ENCODE data around the gene CYTH1.

The CYTH1 gene

GRCh38 chr17:78771758-78772382, 10.2 kb downstream of the CYTH1 start:
- Histone ChIP-seq H3K9ac (ENCODE audit: low read depth, low read length) (no peak overlapping the region), H3K9me3 (ENCODE audit: insufficient read depth, low read depth, low read length) (no peaks in the 10 kb centered on the region), H3K4me3 (ENCODE audit: low read length) (no peak overlapping the region), H3K36me3 (ENCODE audit: insufficient read depth, low read length) (no peaks in the 10 kb centered on the region), H3K27ac (ENCODE audit: low read depth, low read length) (no peak overlapping the region), H3K27me3 (ENCODE audit: insufficient read depth, low read length) (no peaks in the 10 kb centered on the region), H3K4me1 (ENCODE audit: insufficient read depth, low read length) (no peaks in the 10 kb centered on the region)
- 92% methylated on average over 6 of the region's 6 CpGs for WGBS

- Histone ChIP-seq H3K4me3 (ENCODE audit: low read length) (no peak overlapping the region), H3K27ac (ENCODE audit: low read depth, low read length) (no peak overlapping the region), H3K36me3 (ENCODE audit: insufficient read depth, low read length) (no peaks in the 10 kb centered on the region), H3K9ac (ENCODE audit: low read depth, low read length) (no peak overlapping the region), H3K9me3 (ENCODE audit: insufficient read depth, low read depth, low read length) (no peaks in the 10 kb centered on the region), H3K4me1 (ENCODE audit: insufficient read depth, low read length) (no peaks in the 10 kb centered on the region), H3K27me3 (ENCODE audit: insufficient read depth, low read length) (no peaks in the 10 kb centered on the region)
- 86% methylated on average over 7 of the region's 7 CpGs for WGBS
Measured at GRCh38 chr17:78769196-78769773, 12.8 kb downstream of the CYTH1 start.

DNA sequence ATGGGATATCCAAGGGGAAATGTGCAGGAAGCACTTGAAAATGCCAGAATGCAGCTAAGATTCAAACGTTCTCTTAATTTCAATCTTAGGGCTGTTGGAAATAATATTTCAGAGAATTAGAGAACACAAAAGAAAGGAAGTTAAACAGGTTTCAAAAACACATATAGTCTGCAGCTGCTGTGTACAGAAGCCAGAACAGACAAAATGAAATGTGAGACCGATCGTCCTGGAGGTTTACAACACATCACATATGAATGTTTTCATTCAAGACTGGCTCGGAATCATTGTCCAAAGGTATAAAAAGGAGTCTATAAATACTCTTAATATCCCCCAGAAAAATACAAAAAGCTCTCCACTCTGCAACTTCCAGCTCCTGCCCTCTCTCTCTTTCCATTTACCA, 14.3 kb downstream of the CYTH1 start:
- Histone ChIP-seq H3K9ac (ENCODE audit: low read depth, low read length) (no peak overlapping the region), H3K4me3 (ENCODE audit: low read length) (no peak overlapping the region), H3K36me3 (ENCODE audit: insufficient read depth, low read length) (no peaks in the 10 kb centered on the region), H3K27ac (ENCODE audit: low read depth, low read length) (no peak overlapping the region), H3K9me3 (ENCODE audit: insufficient read depth, low read depth, low read length) (no peaks in the 10 kb centered on the region), H3K4me1 (ENCODE audit: insufficient read depth, low read length) (no peaks in the 10 kb centered on the region), H3K27me3 (ENCODE audit: insufficient read depth, low read length) (no peaks in the 10 kb centered on the region)
- WGBS, result 90% methylated on average over 4 of the region's 4 CpGs

DNA sequence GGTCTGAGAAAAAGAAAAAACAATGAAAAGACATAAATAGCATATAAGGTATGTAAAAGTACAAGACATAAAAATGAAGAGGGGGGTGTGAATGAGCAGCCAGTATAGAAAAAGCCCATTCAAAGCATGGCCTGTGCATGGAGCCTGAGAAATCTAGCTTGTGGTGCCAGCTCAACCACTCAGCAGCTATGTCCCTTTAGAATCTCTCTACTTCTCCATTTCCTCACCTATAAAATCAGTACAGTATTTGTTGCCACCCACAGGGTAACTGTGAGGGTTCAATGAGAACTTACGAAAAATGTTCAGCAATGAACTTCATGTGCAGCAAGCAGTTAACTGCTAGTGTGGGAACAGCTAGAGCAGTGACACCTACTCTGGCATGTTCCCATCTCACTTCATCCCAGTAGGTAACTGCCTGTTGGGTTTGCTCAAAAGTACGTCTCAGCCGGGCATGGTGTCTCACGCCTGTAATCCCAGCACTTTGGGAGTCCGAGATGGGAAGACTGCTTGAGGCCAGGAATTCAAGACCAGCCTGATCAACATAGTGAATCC, 15.3 kb downstream of the CYTH1 start:
- Histone ChIP-seq H3K27me3 (ENCODE audit: insufficient read depth, low read length) (no peaks in the 10 kb centered on the region), H3K9ac (ENCODE audit: low read depth, low read length) (no peak overlapping the region), H3K36me3 (ENCODE audit: insufficient read depth, low read length) (no peaks in the 10 kb centered on the region), H3K4me1 (ENCODE audit: insufficient read depth, low read length) (no peaks in the 10 kb centered on the region), H3K4me3 (ENCODE audit: low read length) (no peak overlapping the region), H3K9me3 (ENCODE audit: insufficient read depth, low read depth, low read length) (no peaks in the 10 kb centered on the region), H3K27ac (ENCODE audit: low read depth, low read length) (no peak overlapping the region)
- WGBS, result 96% methylated on average over 5 of the region's 5 CpGs

GRCh38 chr17:78766225-78766624, 15.8 kb downstream of the CYTH1 start:
- H3K9me3 ChIP-seq (ENCODE audit: insufficient read depth, low read depth, low read length), result no peaks in the 10 kb centered on the region
- no peaks in the 10 kb centered on the region for H3K27me3 ChIP-seq (ENCODE audit: insufficient read depth, low read length)
- 89% methylated on average over 2 of the region's 2 CpGs for WGBS
- no peaks in the 10 kb centered on the region for H3K4me1 ChIP-seq (ENCODE audit: insufficient read depth, low read length)
- no peak overlapping the region for H3K27ac ChIP-seq (ENCODE audit: low read depth, low read length)
- H3K36me3 ChIP-seq (ENCODE audit: insufficient read depth, low read length), result no peaks in the 10 kb centered on the region
- H3K9ac ChIP-seq (ENCODE audit: low read depth, low read length), result no peak overlapping the region
- H3K4me3 ChIP-seq (ENCODE audit: low read length), result no peak overlapping the region

GRCh38 chr17:78765821-78766220, 16.3 kb downstream of the CYTH1 start:
- Histone ChIP-seq H3K36me3 (ENCODE audit: insufficient read depth, low read length) (no peaks in the 10 kb centered on the region), H3K4me1 (ENCODE audit: insufficient read depth, low read length) (no peaks in the 10 kb centered on the region), H3K9me3 (ENCODE audit: insufficient read depth, low read depth, low read length) (no peaks in the 10 kb centered on the region), H3K27ac (ENCODE audit: low read depth, low read length) (no peak overlapping the region), H3K27me3 (ENCODE audit: insufficient read depth, low read length) (no peaks in the 10 kb centered on the region), H3K4me3 (ENCODE audit: low read length) (no peak overlapping the region), H3K9ac (ENCODE audit: low read depth, low read length) (no peak overlapping the region)
- WGBS, result 83% methylated on average over 3 of the region's 3 CpGs

- Histone ChIP-seq H3K4me1 (ENCODE audit: insufficient read depth, low read length) (no peaks in the 10 kb centered on the region), H3K27me3 (ENCODE audit: insufficient read depth, low read length) (no peaks in the 10 kb centered on the region)
- WGBS, result 92% methylated on average over 8 of the region's 8 CpGs
Measured at GRCh38 chr17:78764871-78765270, 17.2 kb downstream of the CYTH1 start.

GRCh38 chr17:78763561-78763960, 18.5 kb downstream of the CYTH1 start:
- no peaks in the 10 kb centered on the region for H3K9me3 ChIP-seq (ENCODE audit: insufficient read depth, low read depth, low read length)
- H3K36me3 ChIP-seq (ENCODE audit: insufficient read depth, low read length), result no peaks in the 10 kb centered on the region
- 96% methylated on average over 2 of the region's 3 CpGs for WGBS
- H3K27me3 ChIP-seq (ENCODE audit: insufficient read depth, low read length), result no peaks in the 10 kb centered on the region
- H3K4me3 ChIP-seq (ENCODE audit: low read length), result no peak overlapping the region
- H3K27ac ChIP-seq (ENCODE audit: low read depth, low read length), result no peak overlapping the region
- H3K9ac ChIP-seq (ENCODE audit: low read depth, low read length), result no peak overlapping the region
- H3K4me1 ChIP-seq (ENCODE audit: insufficient read depth, low read length), result no peaks in the 10 kb centered on the region

More at GRCh38 chr17:78764871-78765270, 17.2 kb downstream of the CYTH1 start:
- no peaks in the 10 kb centered on the region for H3K9me3 ChIP-seq (ENCODE audit: insufficient read depth, low read depth, low read length)
- H3K9ac ChIP-seq (ENCODE audit: low read depth, low read length), result no peak overlapping the region
- no peak overlapping the region for H3K27ac ChIP-seq (ENCODE audit: low read depth, low read length)
- H3K4me3 ChIP-seq (ENCODE audit: low read length), result no peak overlapping the region
- no peaks in the 10 kb centered on the region for H3K36me3 ChIP-seq (ENCODE audit: insufficient read depth, low read length)

- H3K9me3 ChIP-seq (ENCODE audit: insufficient read depth, low read depth, low read length), result no peaks in the 10 kb centered on the region
- H3K4me1 ChIP-seq (ENCODE audit: insufficient read depth, low read length), result no peaks in the 10 kb centered on the region
- H3K4me3 ChIP-seq (ENCODE audit: low read length), result no peak overlapping the region
- no peaks in the 10 kb centered on the region for H3K36me3 ChIP-seq (ENCODE audit: insufficient read depth, low read length)
- H3K27me3 ChIP-seq (ENCODE audit: insufficient read depth, low read length), result no peaks in the 10 kb centered on the region
- 86% methylated on average over 3 of the region's 5 CpGs for WGBS
- no peak overlapping the region for H3K9ac ChIP-seq (ENCODE audit: low read depth, low read length)
- no peak overlapping the region for H3K27ac ChIP-seq (ENCODE audit: low read depth, low read length)
Measured at GRCh38 chr17:78761789-78762406, 20.2 kb downstream of the CYTH1 start.

DNA sequence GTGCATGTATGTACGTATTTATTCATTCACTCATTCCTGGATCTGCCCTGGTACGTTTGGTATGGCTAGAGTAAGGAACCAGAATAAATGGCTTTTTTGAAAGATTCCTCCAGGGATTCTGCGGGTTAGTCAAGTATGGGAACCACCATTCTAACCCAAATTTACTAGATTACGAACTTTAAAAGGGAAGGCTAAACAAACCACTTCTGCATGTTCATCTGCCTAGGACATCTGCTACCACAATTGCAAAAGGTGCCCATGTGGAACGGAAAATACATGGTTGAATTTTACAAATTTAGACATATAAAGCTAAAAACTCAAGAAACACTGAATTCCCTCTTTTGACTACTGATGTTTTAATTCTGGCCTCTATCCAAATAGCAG, 22.1 kb downstream of the CYTH1 start:
- H3K4me1 ChIP-seq (ENCODE audit: insufficient read depth, low read length), result no peaks in the 10 kb centered on the region
- H3K27ac ChIP-seq (ENCODE audit: low read depth, low read length), result no peak overlapping the region
- H3K9ac ChIP-seq (ENCODE audit: low read depth, low read length), result no peak overlapping the region
- 97% methylated on average over 5 of the region's 5 CpGs for WGBS
- H3K36me3 ChIP-seq (ENCODE audit: insufficient read depth, low read length), result no peaks in the 10 kb centered on the region
- no peaks in the 10 kb centered on the region for H3K27me3 ChIP-seq (ENCODE audit: insufficient read depth, low read length)
- no peaks in the 10 kb centered on the region for H3K9me3 ChIP-seq (ENCODE audit: insufficient read depth, low read depth, low read length)
- no peak overlapping the region for H3K4me3 ChIP-seq (ENCODE audit: low read length)

DNA sequence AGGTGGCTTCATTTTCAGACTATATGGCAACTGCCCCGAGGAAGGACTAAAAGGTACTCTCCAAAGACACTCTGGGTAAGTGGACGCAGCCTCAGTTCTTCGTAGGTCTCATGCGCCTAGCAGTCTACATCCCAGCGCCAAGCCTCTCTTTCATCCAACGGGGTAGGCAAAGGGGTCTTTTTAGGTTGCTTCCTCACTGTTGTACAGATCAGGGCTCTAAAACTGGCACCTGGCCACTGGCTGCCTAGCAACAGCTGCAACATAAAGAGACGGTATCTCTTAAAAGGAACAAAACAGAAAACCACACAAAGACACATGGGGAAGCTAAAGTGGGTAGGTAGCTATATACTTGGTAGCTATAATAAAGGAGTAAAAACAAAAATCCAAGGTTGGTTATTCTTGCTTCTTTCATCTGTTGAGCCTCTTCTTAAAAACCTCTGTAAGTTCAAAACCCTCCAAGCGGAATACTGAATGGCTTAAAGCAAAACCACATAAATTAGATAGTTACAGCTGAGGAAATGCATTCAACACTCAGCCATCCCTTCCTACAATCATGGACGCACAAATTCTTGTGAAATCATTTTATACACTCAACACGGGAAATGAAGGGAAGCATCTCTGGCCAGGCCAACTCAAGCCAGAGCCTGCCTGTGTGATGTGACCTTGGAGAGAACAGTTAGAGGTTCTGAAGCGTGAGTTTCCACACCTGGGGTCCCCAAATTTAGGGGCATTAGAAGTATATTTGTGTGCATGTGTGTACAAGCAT, 22.7 kb downstream of the CYTH1 start:
- no peaks in the 10 kb centered on the region for H3K4me1 ChIP-seq (ENCODE audit: insufficient read depth, low read length)
- WGBS, result 97% methylated on average over 10 of the region's 11 CpGs
- H3K4me3 ChIP-seq (ENCODE audit: low read length), result no peak overlapping the region
- no peaks in the 10 kb centered on the region for H3K27me3 ChIP-seq (ENCODE audit: insufficient read depth, low read length)
- H3K36me3 ChIP-seq (ENCODE audit: insufficient read depth, low read length), result no peaks in the 10 kb centered on the region
- H3K27ac ChIP-seq (ENCODE audit: low read depth, low read length), result no peak overlapping the region
- no peaks in the 10 kb centered on the region for H3K9me3 ChIP-seq (ENCODE audit: insufficient read depth, low read depth, low read length)
- no peak overlapping the region for H3K9ac ChIP-seq (ENCODE audit: low read depth, low read length)

Data from HUES64 (cell line).